NCI-H2171 (cell line): ENCODE results near the gene DHRS13.
"Not testable (repeated sequence)": the region's sequence is repeated elsewhere in the genome, so short reads cannot be mapped to it uniquely, and the experiment has no call there.

Experiments
- DNase-seq: peaks from one replicate; lab custom pipeline; 2025; lab: John Stamatoyannopoulos, UW

The DHRS13 gene

GRCh38 chr17:28882154-28882895, 20.6 kb downstream of the DHRS13 start:
- no peak for DNase-seq

- no peak for DNase-seq
Observed at GRCh38 chr17:28881533-28882056, 21.3 kb downstream of the DHRS13 start.

GRCh38 chr17:28880572-28880945, 22.3 kb downstream of the DHRS13 start:
- DNase-seq, result no peak

GRCh38 chr17:28879886-28880571, 22.9 kb downstream of the DHRS13 start:
- no peak for DNase-seq

- no peak for DNase-seq
Observed at GRCh38 chr17:28878981-28879380, 23.9 kb downstream of the DHRS13 start.

GRCh38 chr17:28878158-28878910, 24.5 kb downstream of the DHRS13 start:
- no peak for DNase-seq

- DNase-seq, result not testable (repeated sequence)
Observed at GRCh38 chr17:28877150-28877711, 25.6 kb downstream of the DHRS13 start.

GRCh38 chr17:28875848-28876550, 26.9 kb downstream of the DHRS13 start:
- no peak for DNase-seq

- no peak for DNase-seq
Observed at GRCh38 chr17:28874750-28875149, 28.1 kb downstream of the DHRS13 start.

GRCh38 chr17:28873839-28874238, 29.0 kb downstream of the DHRS13 start:
- DNase-seq, result no peak

- no peak for DNase-seq
Observed at GRCh38 chr17:28871056-28871579, 31.8 kb downstream of the DHRS13 start.

GRCh38 chr17:28867276-28867675, 35.6 kb downstream of the DHRS13 start:
- no peak for DNase-seq

GRCh38 chr17:28865946-28866752, 36.7 kb downstream of the DHRS13 start:
- no peak for DNase-seq

- no peak for DNase-seq
Observed at GRCh38 chr17:28864991-28865849, 37.7 kb downstream of the DHRS13 start.

GRCh38 chr17:28863953-28864352, 38.9 kb downstream of the DHRS13 start:
- no peak for DNase-seq

- DNase-seq, result no peak
Observed at GRCh38 chr17:28862561-28862960, 40.3 kb downstream of the DHRS13 start.

GRCh38 chr17:28861393-28862203, 41.3 kb downstream of the DHRS13 start:
- no peak for DNase-seq

- DNase-seq, result no peak
Observed at GRCh38 chr17:28860363-28860808, 42.5 kb downstream of the DHRS13 start.
